NOMO-1 (cell line): ENCODE measurements around the gene SLC9A3.

Experiments used
- DNase-seq, 2 experiments: peaks; one replicate each; lab custom pipeline; 2025; ENCODE audit not compliant: unreplicated experiment in 2 of 2; lab: John Stamatoyannopoulos, UW

SLC9A3 gene

DNA sequence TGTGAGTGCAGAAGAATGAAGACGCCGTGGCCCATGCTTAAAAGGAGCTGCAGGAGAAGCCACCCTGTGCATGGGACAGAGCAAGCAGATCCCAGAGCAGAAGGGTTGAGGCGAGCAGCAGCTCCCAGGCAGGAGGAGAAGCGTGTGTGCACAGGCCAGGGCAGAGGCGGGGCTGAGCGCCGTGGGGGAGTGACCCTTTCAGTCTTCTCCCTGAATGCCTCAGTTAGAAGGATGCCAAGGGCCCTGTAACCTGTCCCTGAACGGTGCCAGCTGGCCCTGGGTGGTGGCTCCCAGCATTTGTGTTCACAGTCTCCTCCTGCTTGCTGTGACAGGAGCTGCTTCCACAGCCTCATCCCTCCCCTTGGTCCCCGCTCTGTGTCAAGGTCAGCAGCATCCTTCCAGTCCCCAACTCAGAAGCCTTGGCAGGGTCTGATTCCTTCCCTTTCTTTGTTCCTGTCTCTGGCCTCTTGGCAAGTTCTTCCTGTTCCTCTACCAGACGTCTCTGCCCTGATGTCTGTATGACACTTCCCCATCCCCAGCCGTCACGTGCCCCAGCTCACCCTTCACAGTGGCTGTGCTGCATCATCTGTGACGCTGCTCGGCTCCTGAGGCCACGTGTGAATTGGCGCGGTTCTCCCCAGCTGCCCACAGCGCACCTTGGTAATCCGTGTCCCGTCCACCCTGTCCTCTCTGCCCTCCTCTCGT, 76.0 kb downstream of the SLC9A3 start:
- DNase-seq: peak; percentile 98 to 100

DNA sequence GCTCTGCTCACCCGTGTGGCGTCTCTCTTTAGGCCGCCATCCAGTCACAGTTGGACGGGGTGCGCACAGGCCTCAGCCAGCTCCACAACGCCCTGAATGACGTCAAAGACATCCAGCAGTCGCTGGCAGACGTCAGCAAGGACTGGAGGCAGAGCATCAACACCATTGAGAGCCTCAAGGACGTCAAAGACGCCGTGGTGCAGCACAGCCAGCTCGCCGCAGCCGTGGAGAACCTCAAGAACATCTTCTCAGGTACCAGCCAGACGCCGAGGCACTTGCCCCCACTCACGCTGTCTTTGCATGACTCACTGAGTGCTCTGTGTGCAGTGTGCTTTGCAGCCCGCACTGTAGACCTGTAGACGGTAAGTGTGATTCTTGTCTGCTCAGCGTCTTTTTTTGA, 76.7 kb downstream of the SLC9A3 start:
- DNase-seq: no peak

DNA sequence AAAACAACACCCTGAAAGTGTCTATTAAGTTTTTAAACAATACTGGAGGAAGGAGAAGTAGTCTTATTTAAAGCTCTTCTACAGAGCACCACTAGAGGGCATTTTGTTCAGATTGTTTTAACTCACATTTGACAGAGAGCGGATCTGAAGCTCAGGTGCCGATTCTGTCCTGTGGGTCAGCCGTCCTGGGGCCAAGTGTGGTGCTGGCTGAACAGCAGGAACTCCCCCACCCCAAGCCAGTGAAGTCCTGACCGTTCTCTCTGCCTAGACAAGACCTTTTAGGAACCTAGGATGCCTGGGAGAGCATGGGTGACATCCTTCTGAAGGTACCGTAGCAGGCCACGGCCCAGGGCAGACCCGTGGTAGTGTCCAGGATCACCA, 77.4 kb downstream of the SLC9A3 start:
- peak; percentile 62 to 91 for DNase-seq

DNA sequence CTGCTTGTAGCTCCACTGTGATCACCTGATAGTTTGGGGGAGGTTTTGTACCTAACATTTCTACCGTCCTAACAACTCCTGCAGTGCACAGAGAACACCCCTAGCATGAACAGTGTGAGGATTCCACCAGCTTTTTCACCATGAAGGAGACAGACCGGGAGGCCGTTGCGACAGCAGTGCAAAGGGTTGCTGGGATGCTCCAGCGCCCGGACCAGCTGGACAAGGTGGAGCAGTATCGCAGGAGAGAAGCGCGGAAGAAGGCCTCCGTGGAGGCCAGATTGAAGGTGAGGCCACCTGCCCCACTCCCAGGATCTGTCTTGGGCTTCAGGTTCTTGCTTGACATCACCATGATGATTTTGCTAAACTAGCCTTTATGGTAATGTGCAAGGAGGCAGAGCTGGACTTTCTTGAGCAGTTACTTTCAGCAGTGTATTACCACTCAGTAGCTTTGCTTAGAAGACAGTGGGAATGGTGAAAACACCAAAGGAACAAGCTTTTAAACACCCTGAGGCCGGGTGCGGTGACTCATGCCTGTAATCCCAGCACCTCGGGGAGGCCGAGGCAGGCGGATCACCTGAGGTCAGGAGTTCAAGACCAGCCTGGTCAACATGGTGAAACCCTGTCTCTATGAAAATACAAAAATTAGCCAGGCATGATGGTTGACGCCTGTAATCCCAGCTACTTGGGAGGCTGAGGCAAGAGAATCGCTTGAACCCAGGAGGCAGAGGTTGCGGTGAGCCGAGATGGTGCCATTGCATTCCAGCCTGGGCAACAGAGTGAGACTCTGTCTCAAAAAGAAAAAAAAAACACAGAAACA, 78.0 kb downstream of the SLC9A3 start:
- no peak for DNase-seq

DNA sequence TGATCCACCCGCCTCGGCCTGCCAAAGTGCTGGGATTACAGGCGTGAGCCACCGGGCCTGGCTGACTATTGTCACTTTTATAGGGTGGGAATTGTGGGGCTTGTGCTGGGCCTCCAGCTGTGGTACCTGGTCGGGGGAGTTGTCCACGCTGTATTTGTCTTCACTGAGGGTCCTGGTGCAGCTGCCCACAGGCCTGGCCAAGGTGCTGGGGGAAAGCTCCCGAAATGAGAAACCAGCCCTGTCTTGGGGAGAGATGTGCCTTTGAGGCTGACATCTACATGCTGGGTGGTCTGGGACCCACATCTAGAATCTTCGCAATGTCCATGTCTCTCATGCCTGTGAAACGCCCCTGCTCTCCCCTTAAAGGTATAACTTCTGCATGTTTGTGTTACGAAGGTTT, 78.7 kb downstream of the SLC9A3 start:
- no peak for DNase-seq

DNA sequence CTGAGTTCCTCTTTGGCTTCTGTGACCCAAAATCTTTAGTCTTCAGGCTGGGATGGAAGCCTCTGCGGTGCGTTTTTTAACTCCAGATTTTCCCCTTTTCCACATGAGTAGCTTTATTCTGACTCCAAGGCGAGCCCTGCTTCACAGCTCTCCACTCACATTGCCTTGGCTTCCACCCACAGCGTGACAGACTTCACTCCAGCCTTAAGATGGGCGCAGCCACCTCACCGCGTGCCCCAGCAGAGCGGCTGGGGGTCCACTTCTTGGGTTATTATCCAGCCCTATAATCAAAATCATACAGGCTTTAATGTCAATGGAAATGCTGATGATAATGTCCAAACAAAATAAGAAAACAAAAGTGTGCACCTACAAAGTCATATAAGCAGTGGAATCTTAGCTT, 80.0 kb downstream of the SLC9A3 start:
- DNase-seq: no peak

DNA sequence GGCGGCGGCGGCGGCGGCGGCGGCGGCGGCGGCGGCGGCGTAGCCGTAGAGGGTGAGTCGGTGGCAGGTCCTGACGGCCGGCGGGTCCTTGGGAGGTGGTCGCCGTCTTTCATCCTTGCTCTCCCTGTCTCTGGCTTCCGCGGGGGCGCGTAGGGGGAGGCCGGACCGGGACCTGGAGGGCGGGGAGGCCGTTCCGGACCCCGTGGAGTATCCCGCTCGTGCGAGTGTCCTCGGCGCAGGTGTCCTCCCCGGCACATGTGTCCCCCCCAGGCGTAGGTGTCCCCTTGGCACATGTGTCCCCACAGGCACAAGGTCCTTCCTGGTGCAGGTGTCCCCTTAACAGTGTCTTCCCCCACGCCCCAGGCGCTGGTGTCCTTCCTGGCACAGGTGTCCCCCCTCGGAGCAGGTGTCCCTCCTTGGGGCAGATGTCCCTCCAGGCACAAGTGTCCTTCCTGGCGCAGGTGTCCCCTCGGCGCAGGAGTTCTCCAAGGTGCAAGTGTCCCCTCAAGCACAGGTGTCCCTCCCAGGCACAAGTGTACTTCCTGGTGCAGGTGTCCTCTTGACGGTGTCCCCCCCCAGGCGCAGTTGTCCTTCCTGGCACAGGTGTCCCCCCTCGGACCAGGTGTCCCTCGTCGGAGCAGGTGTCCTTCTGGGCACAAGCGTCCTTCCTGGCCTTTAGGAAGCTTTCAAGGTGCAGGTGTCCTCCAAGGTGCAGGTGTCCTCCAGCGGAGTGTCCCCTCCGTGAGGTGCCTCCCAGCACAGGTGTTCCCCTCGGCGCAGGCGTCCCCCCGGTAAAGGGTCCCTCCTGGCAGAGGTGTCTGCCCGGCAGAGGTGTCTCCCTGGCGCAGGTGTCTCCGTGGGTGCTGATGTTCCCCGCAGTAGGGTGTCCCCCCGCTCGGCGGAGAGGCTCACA, 80.8 kb downstream of the SLC9A3 start:
- DNase-seq: peak in 1 of 2 experiments; percentile 34

DNA sequence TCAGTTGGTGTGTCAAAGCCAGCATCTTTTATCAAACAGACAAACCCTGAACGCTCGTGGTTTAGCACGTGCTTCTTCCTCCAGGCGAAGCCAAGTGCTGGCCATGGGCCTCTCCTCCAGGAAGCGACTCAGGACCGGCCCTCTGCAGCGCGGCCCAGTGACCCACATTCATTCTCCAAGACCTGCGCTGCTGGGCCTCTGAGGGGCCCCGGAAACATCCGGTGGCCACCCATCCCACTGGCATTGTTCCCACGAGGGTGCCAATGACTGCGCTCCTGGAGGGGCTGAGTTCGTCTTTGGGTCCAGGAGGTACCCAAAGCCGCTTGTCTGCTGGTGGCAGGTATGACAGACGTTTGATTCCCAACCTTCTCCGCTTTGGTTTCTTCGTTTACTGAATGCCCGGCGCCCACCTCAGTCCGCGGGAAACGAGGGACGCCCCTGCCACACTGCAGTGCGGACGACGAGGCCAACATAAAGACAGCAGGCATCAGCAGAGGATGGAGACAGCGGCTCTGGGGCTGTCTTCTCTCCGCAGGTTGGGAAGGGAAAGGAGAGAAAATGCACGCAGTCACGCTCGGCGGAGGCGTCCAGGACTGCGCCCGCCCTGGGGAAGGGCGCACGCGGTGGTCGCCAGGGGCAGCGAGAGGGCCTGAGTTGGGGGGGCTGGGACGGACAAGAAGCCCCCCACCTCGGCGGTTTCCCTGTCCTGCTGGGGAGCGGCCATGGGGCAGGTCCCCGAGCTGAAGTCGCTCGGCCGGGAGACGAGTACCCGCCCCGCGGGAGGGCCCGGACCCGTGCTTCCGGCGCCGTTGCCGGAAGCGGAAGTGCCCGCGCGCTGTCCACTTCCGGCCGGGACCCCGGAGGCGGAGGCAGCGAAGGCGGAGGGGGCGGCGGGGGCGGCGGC, 81.7 kb downstream of the SLC9A3 start, which contains the start of gene EXOC3:
Gene EXOC3, plus strand, starts transcription at position 842 of the 904 bp plus-strand sequence. CDS start 3,030 bp downstream, outside the sequence.
- DNase-seq: peak; percentile 82 to 94

DNA sequence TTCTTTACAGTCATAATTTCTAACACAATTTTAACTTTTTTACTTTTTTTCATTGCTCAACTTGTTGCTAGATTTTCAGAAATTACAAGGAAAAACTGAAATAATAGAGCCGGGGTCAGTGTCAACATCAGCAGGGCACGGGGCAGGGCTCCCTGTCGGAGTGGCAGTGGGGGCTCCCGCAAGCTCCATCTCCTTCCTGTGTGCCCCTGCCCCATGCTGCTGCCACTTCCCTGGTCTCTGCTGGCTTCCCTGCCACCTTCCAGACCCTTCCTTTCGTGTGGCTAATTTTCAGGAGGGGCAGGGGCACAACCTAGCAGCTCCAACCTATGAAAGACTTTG, 82.3 kb downstream of the SLC9A3 start:
- no peak for DNase-seq

DNA sequence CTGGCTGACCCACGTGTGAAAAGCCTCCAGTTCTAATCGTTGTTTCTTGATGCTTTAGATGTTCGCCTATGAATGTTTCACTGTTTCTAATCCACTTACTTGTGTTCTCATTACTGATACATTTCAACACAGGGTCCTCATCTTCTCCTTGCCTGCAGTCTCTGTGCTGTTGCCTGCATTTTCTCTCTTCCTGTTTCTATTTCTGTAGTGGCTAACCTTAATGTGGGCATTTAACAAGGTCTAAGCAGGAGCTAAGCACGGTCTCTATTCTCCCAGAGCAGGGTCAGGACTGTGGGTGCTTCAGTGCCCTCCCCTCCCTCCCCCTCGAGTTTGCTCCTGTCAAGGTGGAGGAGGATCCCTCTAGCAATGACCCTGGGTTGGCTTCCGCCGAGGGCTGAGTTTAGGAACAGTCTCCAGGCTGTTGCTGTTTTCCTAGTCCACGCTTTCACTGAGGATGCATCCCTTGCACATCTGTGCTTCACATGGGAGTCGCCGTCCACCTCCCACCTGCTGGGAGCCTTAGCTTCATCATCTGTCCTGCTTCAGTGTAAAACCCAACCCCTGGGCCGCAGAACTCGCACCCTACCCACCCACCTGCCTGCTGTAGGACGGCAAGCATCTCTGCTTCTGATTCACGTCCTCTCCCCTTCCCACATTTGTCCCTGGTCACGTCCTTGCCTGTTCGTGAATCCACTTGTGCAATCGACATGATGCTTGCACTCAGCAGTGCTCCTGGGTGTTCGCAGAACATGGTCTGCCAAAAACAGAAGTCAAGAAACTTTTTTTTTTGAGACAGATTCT, 83.6 kb downstream of the SLC9A3 start:
- DNase-seq: peak; percentile 90 to 99

DNA sequence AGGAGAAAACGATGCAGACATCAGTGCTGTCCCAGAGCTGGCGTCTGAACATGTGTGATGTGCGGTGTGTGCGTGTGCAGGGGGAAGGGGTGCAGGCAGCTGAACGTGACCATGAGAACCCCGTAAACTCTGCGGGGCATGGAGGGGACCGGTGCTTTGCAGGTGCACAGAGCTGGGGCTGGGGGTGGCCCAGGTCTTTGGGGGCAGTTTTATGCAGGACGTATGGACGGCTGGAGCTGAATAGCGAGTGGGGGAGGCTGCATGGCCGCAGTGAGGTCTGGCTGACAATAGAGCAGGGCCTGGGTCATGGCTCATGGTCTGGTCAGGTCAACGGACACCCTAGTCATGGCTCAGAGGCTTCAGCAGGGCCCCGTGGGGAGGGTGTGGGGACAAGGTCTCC, 84.6 kb downstream of the SLC9A3 start:
- DNase-seq: no peak

DNA sequence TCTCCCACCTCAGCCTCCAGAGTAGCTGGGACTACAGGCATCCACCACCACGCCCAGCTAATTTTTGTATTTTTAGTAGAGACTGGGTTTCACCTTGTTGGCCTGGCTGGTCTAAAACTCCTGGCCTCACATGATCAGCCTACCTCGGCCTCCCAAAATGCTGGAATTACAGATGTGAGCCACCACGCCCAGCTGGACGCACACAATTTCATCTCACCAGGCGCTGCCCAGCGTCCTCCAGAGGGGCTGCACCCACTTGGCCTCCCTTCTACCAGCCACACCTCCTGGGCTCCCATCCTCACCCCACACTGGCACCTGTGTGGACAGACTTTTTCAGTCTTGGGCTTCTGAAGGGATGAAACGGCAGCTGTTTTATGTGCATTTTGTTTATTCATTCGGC, 85.1 kb downstream of the SLC9A3 start:
- no peak for DNase-seq

DNA sequence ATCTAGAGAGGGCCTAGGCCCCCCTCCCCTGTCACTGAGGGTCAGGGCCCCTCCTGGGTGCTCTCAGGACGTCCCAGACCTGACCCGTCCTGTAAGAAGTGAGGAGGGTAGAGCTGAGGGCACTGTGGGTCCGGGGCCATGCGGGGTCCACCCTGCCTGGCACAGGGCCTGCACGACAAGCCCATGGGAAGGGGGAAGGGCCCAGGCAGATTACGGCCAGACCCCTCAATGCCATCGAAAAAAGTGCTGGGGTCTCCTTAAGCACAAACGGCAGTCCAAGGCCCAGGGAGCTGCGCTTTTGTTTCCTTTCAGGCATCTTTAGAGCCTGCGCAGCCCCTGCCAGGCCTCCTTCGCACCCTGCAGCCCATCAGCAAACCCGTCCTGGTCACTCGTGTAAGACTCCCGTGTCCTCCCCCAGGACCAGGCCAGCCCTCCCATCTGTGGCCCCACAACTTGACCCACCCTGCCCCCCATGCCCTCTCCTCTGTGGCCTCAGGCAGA, 85.7 kb downstream of the SLC9A3 start:
- no peak for DNase-seq

DNA sequence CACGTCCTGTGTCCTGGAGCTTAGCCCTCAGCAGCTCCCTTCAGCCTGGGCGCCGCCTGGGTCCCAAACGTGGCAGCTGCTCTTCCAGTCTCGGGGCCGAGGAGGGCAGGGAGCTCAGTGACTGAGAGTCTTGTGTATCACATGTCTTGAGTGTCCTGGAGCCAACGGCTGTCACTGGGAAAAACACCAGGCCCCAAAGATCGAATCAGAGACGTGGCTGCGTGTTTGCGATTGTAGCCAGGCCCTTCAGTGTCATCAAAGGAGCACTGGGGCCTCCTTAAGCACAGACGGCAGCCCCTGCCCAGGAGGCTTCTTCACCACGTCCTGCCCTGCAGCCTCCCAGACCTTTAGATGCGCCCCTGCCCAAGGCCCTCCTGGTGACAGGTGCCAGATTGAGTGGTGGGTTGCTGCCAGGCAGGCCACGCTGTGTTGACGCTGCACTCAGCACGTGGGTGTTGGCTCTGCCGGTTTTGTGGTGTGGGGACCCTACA, 86.9 kb downstream of the SLC9A3 start:
- no peak for DNase-seq

DNA sequence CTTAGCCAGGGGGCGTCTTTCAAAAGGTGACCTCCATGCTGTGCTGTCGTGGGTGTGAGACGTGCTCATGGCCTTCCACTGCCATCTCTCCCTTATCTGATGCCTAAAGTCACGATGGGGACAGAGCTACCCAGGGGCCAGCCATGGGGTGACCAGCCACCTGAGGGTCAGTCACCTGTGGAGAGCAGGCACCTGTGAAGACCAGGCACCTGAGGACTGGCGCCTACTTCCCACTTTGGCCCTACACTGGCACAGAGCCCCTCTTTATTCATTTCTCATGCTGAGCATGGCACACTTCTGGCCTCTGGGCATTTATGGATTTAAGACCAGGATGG, 87.6 kb downstream of the SLC9A3 start:
- no peak for DNase-seq

DNA sequence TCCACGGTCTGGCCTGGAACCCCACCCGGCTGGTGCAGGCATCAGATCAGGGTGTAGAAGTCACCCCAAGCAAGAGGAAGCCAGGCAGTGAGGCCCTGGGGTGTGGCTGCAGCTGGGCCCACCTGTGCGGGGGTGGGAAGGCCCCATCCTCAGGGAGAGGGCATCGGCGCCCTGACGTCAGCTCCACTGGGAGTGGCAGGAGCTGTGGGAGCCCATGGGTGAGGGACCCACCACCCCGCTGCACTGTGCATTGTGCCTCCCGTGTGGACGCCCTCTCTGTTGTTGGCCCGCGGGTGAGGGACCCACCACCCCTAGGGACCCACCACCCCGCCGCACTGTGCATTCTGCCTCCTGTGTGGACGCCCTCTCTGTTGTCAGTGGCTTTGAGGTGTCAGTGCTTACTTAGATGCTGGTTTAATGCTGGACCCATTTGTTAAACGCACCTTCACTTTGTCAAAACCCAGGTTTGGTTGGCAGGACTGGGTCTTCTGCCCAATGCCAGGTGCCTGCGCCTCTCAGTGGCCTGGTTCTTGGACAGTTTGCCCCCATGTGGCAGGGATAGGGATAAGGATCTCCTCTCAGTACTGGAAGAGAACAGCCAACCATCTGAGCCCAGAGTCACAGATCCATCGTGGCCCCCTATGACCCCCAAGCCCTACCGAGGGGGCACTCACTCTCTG, 88.1 kb downstream of the SLC9A3 start:
- DNase-seq: no peak

DNA sequence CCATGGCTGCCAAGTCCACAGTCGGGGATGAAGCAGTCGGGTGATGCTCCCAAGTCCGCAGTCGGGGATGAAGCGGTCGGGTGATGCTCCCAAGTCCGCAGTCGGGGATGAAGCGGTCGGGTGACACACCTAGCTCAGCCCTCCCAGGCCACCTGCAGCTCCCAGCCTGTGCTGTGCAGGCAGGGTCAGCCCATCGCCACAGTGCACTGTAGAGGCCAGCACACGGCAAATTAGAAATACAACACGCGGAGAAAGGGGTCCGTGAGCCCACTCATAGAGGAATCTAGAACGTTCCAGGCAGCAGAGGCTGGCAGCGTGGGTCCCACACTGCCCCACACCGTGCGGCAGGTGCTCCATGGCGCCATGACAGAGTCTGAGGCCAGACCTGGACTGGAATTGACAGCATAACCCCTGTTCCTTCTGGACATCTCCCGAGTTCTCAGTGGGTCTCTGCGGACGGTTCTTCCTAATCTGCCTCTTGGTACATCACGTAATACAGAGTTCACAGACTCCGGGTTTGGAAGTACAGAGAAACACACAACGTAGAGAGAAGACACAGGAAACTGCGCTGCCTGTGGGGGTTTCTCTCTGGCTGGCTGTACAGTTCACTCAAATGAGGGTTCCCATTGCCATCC, 89.0 kb downstream of the SLC9A3 start:
- DNase-seq: no peak

DNA sequence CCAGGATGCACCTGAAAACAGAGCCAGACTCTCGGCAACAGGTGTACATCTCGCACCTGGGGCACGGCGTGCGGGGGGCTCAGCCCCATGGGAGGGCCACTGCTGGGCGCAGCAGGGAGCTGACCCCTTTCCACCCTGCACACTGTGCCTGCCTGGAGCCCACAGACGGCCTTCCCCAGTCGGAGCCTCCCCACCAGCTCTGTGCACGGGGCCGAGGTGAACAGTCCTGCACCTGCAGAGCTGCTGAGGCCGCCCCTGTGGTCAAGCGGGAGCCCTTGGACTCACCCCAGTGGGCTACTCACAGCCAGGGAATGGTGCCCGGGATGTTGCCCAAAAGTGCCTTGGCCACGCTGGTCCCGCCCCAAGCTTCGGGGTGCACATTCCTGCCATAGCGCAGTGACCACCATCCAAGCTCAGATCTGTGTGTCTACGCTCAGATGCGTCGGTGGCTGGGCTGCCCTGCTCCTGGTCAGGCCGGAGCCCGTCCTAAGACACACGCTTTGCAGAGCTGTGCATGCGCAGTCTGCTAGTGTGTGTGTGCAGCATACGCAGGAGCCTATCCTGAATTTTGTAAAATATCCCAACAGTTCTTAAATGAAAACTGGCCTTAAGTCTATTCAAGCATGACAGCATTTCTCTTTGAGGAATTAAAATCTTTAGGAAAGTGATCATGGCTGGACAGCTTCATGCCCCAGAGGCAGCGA, 89.7 kb downstream of the SLC9A3 start:
- DNase-seq: no peak
